ENCODE data around the gene RND1. TPM values are rescaled to one million over a fixed set of nuclear protein-coding genes. Genes with fewer than 3 reads are reported as not detected.
"Not testable (repeated sequence)": the region's sequence is repeated elsewhere in the genome, so short reads cannot be mapped to it uniquely, and the experiment has no call there.

RND1 gene
- total and polyA plus RNA-seq, 7 donors = 0.36 to 16.2 (median 5.2) TPM; not detected in 2

GRCh38 chr12:48861111-48861510 lies 4.6 kb downstream of the RND1 start:
- Histone ChIP-seq H3K27ac (no peak overlapping the region), H3K9me3 (no peaks in the 10 kb centered on the region), H3K36me3 (no peaks in the 10 kb centered on the region), H3K27me3 (peaks cover 0 to 32% (median 0%) of the 10 kb centered on the region in 3 donors), H3K4me3 (no peak overlapping the region), H3K4me1 (peaks cover 0 to 9% (median 6%) of the 10 kb centered on the region in 4 donors)
- no peak for TF ChIP-seq POLR2A (IDR thresholded peaks at IDR 0.05)
- TF ChIP-seq POLR2AphosphoS5 (IDR thresholded peaks at IDR 0.05) = no peak
- TF ChIP-seq EP300 (IDR thresholded peaks at IDR 0.05) = no peak
- TF ChIP-seq CTCF (IDR thresholded peaks at IDR 0.05) = no peak
- no peak for DNase-seq
- WGBS, 2 donors = 49 to 50% methylated on average over 2 of the region's 2 CpGs
- intact Hi-C loops (cut with DNase I) = no loop called here

GRCh38 chr12:48860236-48860635 lies 5.4 kb downstream of the RND1 start:
- H3K36me3 ChIP-seq; H3K27ac ChIP-seq; H3K9me3 ChIP-seq; H3K4me1 ChIP-seq; DNase-seq; intact Hi-C loops (cut with DNase I); H3K4me3 ChIP-seq: not testable (repeated sequence)
- 92 to 95% methylated on average over 5 of the region's 5 CpGs for WGBS, 2 donors
- H3K27me3 ChIP-seq = peaks cover 0 to 31% (median 0%) of the 10 kb centered on the region in 3 donors

- no peak for DNase-seq
- Histone ChIP-seq H3K4me3 (no peak overlapping the region), H3K36me3 (no peaks in the 10 kb centered on the region), H3K27me3 (peaks cover 0 to 25% (median 0%) of the 10 kb centered on the region in 3 donors), H3K9me3 (no peaks in the 10 kb centered on the region), H3K27ac (no peak overlapping the region), H3K4me1 (no peaks in the 10 kb centered on the region)
- intact Hi-C loops (cut with DNase I) = no loop called here
- WGBS, 2 donors = 94 to 95% methylated on average over 5 of the region's 5 CpGs
- TF ChIP-seq POLR2AphosphoS5 (IDR thresholded peaks at IDR 0.05) (no peak), EP300 (IDR thresholded peaks at IDR 0.05) (no peak), POLR2A (IDR thresholded peaks at IDR 0.05) (no peak), CTCF (IDR thresholded peaks at IDR 0.05) (no peak)
These were observed 6.1 kb downstream of the RND1 start for GRCh38 chr12:48859607-48860006.

GRCh38 chr12:48858043-48858442 lies 7.6 kb downstream of the RND1 start:
- no peak overlapping the region for H3K27ac ChIP-seq
- H3K4me3 ChIP-seq = no peak overlapping the region
- 89 to 91% methylated on average over 8 of the region's 8 CpGs for WGBS, 2 donors
- intact Hi-C loops (cut with DNase I) = no loop called here
- no peaks in the 10 kb centered on the region for H3K9me3 ChIP-seq
- peaks cover 0 to 4% (median under 1%) of the 10 kb centered on the region in 4 donors for H3K4me1 ChIP-seq
- no peaks in the 10 kb centered on the region for H3K36me3 ChIP-seq
- H3K27me3 ChIP-seq = peaks cover 0 to 12% (median 0%) of the 10 kb centered on the region in 3 donors
- no peak for DNase-seq
- no peak for TF ChIP-seq CTCF (IDR thresholded peaks at IDR 0.05)
- TF ChIP-seq POLR2A (IDR thresholded peaks at IDR 0.05) = no peak
- no peak for TF ChIP-seq POLR2AphosphoS5 (IDR thresholded peaks at IDR 0.05)
- TF ChIP-seq EP300 (IDR thresholded peaks at IDR 0.05) = no peak

GRCh38 chr12:48857278-48857994 lies 8.2 kb downstream of the RND1 start:
- intact Hi-C loops (cut with DNase I) = no loop called here
- peaks cover 0 to 10% (median 5%) of the 10 kb centered on the region in 4 donors for H3K4me1 ChIP-seq
- peaks cover 0 to 6% (median 0%) of the 10 kb centered on the region in 3 donors for H3K27me3 ChIP-seq
- H3K27ac ChIP-seq = no peak overlapping the region
- no peaks in the 10 kb centered on the region for H3K36me3 ChIP-seq
- TF ChIP-seq EP300 (IDR thresholded peaks at IDR 0.05) (no peak), CTCF (IDR thresholded peaks at IDR 0.05) (no peak), POLR2A (IDR thresholded peaks at IDR 0.05) (no peak), POLR2AphosphoS5 (IDR thresholded peaks at IDR 0.05) (no peak)
- no peak for DNase-seq
- 88 to 90% methylated on average over 13 of the region's 13 CpGs for WGBS, 2 donors
- H3K4me3 ChIP-seq = no peak overlapping the region
- H3K9me3 ChIP-seq = no peaks in the 10 kb centered on the region
